Activated CD8-positive, alpha-beta T cell treated with anti-CD3 and anti-CD28 coated beads, Interleukin-2, amount 10 ng/mL, durations not matched to agents 7 days and 5 days (primary cell): Measurements from ENCODE around the gene POU6F2. TPM values are rescaled to one million over a fixed set of nuclear protein-coding genes. Genes with fewer than 3 reads are reported as not detected.
"Not testable (repeated sequence)": the region's sequence is repeated elsewhere in the genome, so short reads cannot be mapped to it uniquely, and the experiment has no call there.

Source experiments
- ATAC-seq: fragments of 150-1000 bp; cut with Tn5 transposase; one replicate; pipeline ENCODE4 v1.10.0; 2021; ENCODE audit warnings: moderate library complexity
- CTCF ChIA-PET: fragments of 350-600 bp; sonication (Branson Sonifier 250); formaldehyde crosslinking; loops from one replicate; lab custom pipeline; 2021; ENCODE audit warnings: antibody characterized with exemption; lab: Charles Lee
- POLR2A ChIA-PET: fragments of 350-600 bp; sonication (Branson Sonifier 250); formaldehyde crosslinking; loops from one replicate; lab custom pipeline; 2021; ENCODE audit warnings: antibody characterized with exemption; lab: Charles Lee
- DNase-seq: peaks from one replicate; pipeline ENCODE4 v3.0.0-alpha.2; 2020
- H3K27ac Mint-ChIP-seq: one replicate; pipeline ENCODE4 v1.8.0; 2021; ENCODE audit warnings: mild to moderate bottlenecking, mixed read lengths
- H3K27me3 Mint-ChIP-seq: one replicate; pipeline ENCODE4 v1.8.0; 2021; ENCODE audit warnings: low read depth, mixed read lengths
- H3K36me3 Mint-ChIP-seq: one replicate; pipeline ENCODE4 v1.8.0; 2021; ENCODE audit warnings: low read depth, mixed read lengths
- H3K4me1 Mint-ChIP-seq: one replicate; pipeline ENCODE4 v1.8.0; 2021; ENCODE audit warnings: low read depth, mixed read lengths
- H3K4me3 Mint-ChIP-seq: one replicate; pipeline ENCODE4 v1.8.0; 2021; ENCODE audit warnings: mild to moderate bottlenecking, mixed read lengths
- H3K9me3 Mint-ChIP-seq: one replicate; pipeline ENCODE4 v1.8.0; 2022; ENCODE audit warnings: mixed read lengths; ENCODE audit not compliant: insufficient read depth
- total RNA-seq, 2 experiments: library from RNA; stranded (reverse); gene quantifications; one replicate each; pipeline ENCODE4 v1.2.3, GENCODE V29; 2021

The POU6F2 gene
- total RNA-seq, result not detected

- no peaks in the 10 kb centered on the region for H3K36me3 Mint-ChIP-seq
- H3K4me1 Mint-ChIP-seq, result no peaks in the 10 kb centered on the region
- H3K4me3 Mint-ChIP-seq, result no peak within 1 kb of the TSS
- no peaks in the 10 kb centered on the region for H3K9me3 Mint-ChIP-seq
- H3K27ac Mint-ChIP-seq, result no peak within 1 kb of the TSS
- ATAC-seq (no peak), DNase-seq (no peak)
- CTCF ChIA-PET, result no interaction called here
- POLR2A ChIA-PET, result no interaction called here
- peaks cover 29% of the 10 kb centered on the region for H3K27me3 Mint-ChIP-seq
Observed at GRCh38 chr7:38977685-38978084, at the start of gene POU6F2. TSS of gene POU6F2 (plus strand) at chr7:38977909. CDS start at chr7:38977954, 45 bp downstream.

DNA sequence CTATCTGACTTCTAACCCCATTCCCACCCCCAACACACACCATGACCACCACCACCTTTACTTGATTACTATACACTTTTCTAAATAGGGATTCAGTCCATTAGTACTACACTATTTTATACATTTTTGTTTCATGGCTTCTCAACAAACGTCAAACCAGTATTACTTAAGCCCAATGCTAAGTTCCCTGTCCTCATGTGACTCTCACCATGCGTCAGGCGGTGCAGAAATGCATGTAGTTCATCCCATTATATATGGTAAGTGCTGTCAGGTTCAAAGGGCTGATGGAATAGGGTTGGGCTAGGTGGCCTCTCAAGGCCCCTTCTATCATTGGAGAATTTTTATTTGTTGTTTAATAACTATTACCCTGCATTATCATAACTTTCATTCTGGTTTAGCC lies 49.2 kb upstream of the POU6F2 start:
- Mint-ChIP-seq H3K4me1 (no peaks in the 10 kb centered on the region), H3K4me3 (no peak overlapping the region), H3K9me3 (no peaks in the 10 kb centered on the region), H3K27me3 (peaks cover 2% of the 10 kb centered on the region), H3K27ac (no peak overlapping the region), H3K36me3 (no peaks in the 10 kb centered on the region)
- ATAC-seq (no peak), DNase-seq (no peak)
- POLR2A ChIA-PET, result no interaction called here
- CTCF ChIA-PET, result no interaction called here

DNA sequence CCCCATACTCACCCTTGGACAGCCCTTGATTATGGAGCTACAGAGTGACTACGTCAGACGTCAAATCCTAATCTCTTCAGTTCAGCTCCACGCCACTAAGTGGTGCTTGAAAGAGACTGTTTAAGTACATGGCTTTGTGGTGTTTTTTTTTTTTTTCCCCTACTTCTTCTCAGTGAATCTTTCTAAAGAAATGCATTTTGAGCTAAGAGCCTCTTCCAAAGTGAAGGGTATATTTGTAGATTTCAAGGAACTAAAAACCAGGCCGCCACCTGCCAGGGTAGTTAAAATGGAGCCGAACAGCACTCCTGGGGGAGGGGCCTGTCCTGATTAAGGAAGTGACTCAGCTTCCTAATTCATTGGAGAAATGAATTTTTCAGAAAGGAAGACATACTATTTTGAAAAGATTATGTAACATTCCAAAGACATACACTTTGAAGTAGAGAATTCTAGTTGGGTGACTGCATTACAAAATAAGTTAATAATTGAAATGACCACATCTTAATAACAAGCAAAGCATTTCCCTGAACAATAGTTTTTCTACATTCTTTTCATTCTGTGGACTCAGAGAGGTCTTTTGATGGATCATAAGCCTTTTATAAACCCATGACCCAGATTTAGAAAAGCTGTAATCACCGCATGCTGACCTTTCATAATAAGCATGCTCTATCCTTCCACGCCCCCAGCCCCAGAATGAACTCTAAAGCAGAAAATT lies 48.1 kb upstream of the POU6F2 start:
- DNase-seq (no peak), ATAC-seq (no peak)
- no peaks in the 10 kb centered on the region for H3K4me1 Mint-ChIP-seq
- no peak overlapping the region for H3K27ac Mint-ChIP-seq
- ChIA-PET CTCF (no interaction called here), POLR2A (no interaction called here)
- no peaks in the 10 kb centered on the region for H3K9me3 Mint-ChIP-seq
- no peaks in the 10 kb centered on the region for H3K36me3 Mint-ChIP-seq
- H3K4me3 Mint-ChIP-seq, result no peak overlapping the region
- H3K27me3 Mint-ChIP-seq, result peaks cover 2% of the 10 kb centered on the region

DNA sequence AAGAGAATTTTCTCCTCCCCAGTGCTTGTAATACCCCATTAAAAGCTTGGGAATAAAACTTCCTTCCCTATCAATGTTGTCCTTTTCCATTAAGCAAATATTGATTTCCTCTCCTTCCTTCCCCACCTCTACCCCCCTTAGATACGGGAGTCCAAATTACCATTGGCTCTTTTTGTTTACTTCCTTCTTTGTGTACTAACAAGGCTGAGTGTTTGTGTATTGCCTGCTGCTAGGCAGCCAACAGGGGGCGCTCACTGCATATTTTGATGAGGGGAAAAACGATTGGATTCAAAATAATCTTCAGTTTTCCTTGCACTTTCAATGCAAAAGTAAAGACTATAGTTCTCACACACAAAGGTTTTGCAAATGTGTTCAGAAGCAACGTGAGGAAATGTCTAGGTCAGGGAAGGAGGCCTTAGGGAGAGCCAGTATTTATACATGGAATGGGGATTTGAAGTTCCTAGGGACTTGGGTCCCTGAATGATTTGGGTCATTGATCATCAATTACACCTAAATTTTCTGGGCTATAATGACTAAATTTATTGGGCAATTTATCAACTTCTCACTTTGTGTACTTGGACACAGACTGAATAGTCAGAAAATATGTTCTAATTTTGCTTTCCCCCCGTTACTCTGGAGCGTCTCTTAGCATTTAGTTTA lies 45.1 kb upstream of the POU6F2 start:
- DNase-seq, result peak; percentile 67
- Mint-ChIP-seq H3K9me3 (no peaks in the 10 kb centered on the region), H3K27ac (no peak overlapping the region), H3K4me1 (no peaks in the 10 kb centered on the region), H3K36me3 (no peaks in the 10 kb centered on the region), H3K27me3 (peaks cover 2% of the 10 kb centered on the region), H3K4me3 (no peak overlapping the region)
- CTCF ChIA-PET, result interaction anchor here (0.8 to 1.3 kb wide), 2 partner anchors 17 to 24 kb away, joined by 3 read pairs; partner anchors contain the start of gene VPS41
- ATAC-seq, result no peak
- POLR2A ChIA-PET, result no interaction called here

- no peak for DNase-seq
- ChIA-PET CTCF (interaction anchor here (1.0 kb wide), 1 partner anchor 8 kb away, joined by 3 read pairs; no protein-coding TSS in a partner anchor), POLR2A (no interaction called here)
- no peak overlapping the region for H3K27ac Mint-ChIP-seq
- no peaks in the 10 kb centered on the region for H3K9me3 Mint-ChIP-seq
- H3K4me1 Mint-ChIP-seq, result no peaks in the 10 kb centered on the region
- ATAC-seq, result no peak
- no peaks in the 10 kb centered on the region for H3K36me3 Mint-ChIP-seq
- no peak overlapping the region for H3K4me3 Mint-ChIP-seq
- H3K27me3 Mint-ChIP-seq, result no peaks in the 10 kb centered on the region
Observed at GRCh38 chr7:38934051-38934450, 43.7 kb upstream of the POU6F2 start.

- Mint-ChIP-seq H3K36me3 (no peaks in the 10 kb centered on the region), H3K9me3 (no peaks in the 10 kb centered on the region), H3K27ac (no peak overlapping the region), H3K27me3 (no peaks in the 10 kb centered on the region), H3K4me3 (no peak overlapping the region), H3K4me1 (no peaks in the 10 kb centered on the region)
- POLR2A ChIA-PET, result no interaction called here
- CTCF ChIA-PET, result no interaction called here
- DNase-seq, result no peak
- ATAC-seq, result no peak
Observed at GRCh38 chr7:38934536-38934935, 43.2 kb upstream of the POU6F2 start.

- Mint-ChIP-seq H3K4me1 (no peaks in the 10 kb centered on the region), H3K36me3 (no peaks in the 10 kb centered on the region), H3K27me3 (no peaks in the 10 kb centered on the region), H3K27ac (no peak overlapping the region), H3K4me3 (no peak overlapping the region), H3K9me3 (no peaks in the 10 kb centered on the region)
- POLR2A ChIA-PET, result no interaction called here
- DNase-seq (no peak), ATAC-seq (no peak)
- CTCF ChIA-PET, result no interaction called here
Observed at GRCh38 chr7:38936641-38937040, 41.1 kb upstream of the POU6F2 start.

GRCh38 chr7:38938001-38938485 lies 39.7 kb upstream of the POU6F2 start:
- ATAC-seq (no peak), DNase-seq (no peak)
- Mint-ChIP-seq H3K36me3 (no peaks in the 10 kb centered on the region), H3K27ac (no peak overlapping the region), H3K4me3 (no peak overlapping the region), H3K4me1 (no peaks in the 10 kb centered on the region), H3K27me3 (peaks cover 3% of the 10 kb centered on the region), H3K9me3 (no peaks in the 10 kb centered on the region)
- POLR2A ChIA-PET, result no interaction called here
- CTCF ChIA-PET, result no interaction called here

- Mint-ChIP-seq H3K27me3 (peaks cover 3% of the 10 kb centered on the region), H3K36me3 (no peaks in the 10 kb centered on the region), H3K4me3 (no peak overlapping the region), H3K4me1 (no peaks in the 10 kb centered on the region), H3K9me3 (no peaks in the 10 kb centered on the region), H3K27ac (no peak overlapping the region)
- ChIA-PET CTCF (no interaction called here), POLR2A (no interaction called here)
- ATAC-seq (no peak), DNase-seq (no peak)
Observed at GRCh38 chr7:38938589-38938988, 39.1 kb upstream of the POU6F2 start.

GRCh38 chr7:38940774-38941173 lies 36.9 kb upstream of the POU6F2 start:
- Mint-ChIP-seq H3K4me1 (no peaks in the 10 kb centered on the region), H3K36me3 (no peaks in the 10 kb centered on the region), H3K4me3 (no peak overlapping the region), H3K27ac (no peak overlapping the region), H3K9me3 (no peaks in the 10 kb centered on the region), H3K27me3 (peaks cover 3% of the 10 kb centered on the region)
- POLR2A ChIA-PET, result no interaction called here
- no peak for DNase-seq
- CTCF ChIA-PET, result no interaction called here
- no peak for ATAC-seq

GRCh38 chr7:38942431-38943051 lies 35.2 kb upstream of the POU6F2 start:
- Mint-ChIP-seq H3K4me1 (no peaks in the 10 kb centered on the region), H3K27ac (no peak overlapping the region), H3K27me3 (peaks cover 3% of the 10 kb centered on the region), H3K36me3 (no peaks in the 10 kb centered on the region), H3K4me3 (no peak overlapping the region), H3K9me3 (no peaks in the 10 kb centered on the region)
- ATAC-seq (no peak), DNase-seq (no peak)
- CTCF ChIA-PET, result interaction anchor here (1.1 kb wide), 1 partner anchor 9 kb away, joined by 3 read pairs; no protein-coding TSS in a partner anchor
- POLR2A ChIA-PET, result no interaction called here

GRCh38 chr7:38947541-38947940 lies 30.2 kb upstream of the POU6F2 start:
- H3K27ac Mint-ChIP-seq, POLR2A ChIA-PET, H3K4me3 Mint-ChIP-seq, DNase-seq, CTCF ChIA-PET, H3K9me3 Mint-ChIP-seq, H3K4me1 Mint-ChIP-seq, H3K27me3 Mint-ChIP-seq, ATAC-seq, H3K36me3 Mint-ChIP-seq: not testable (repeated sequence)
